ENCODE measurements around the gene C13orf46. TPM values are rescaled to one million over a fixed set of nuclear protein-coding genes. Genes with fewer than 3 reads are reported as not detected.

C13orf46 gene
- total RNA-seq, 2 donors from 2014 or later, result 0.59 to 2.7 TPM

GRCh38 chr13:114007566-114007965 is 33.7 kb upstream of the C13orf46 start:
- Histone ChIP-seq H3K4me3 (no peak overlapping the region), H3K27ac (no peak overlapping the region), H3K9me3 (no peaks in the 10 kb centered on the region), H3K4me1 (no peaks in the 10 kb centered on the region), H3K36me3 (peaks cover 31% of the 10 kb centered on the region), H3K27me3 (no peaks in the 10 kb centered on the region)
- DNase-seq (ENCODE audit: low spot score), result no peak
- TF ChIP-seq CTCF (IDR thresholded peaks at IDR 0.05), result no peak

- peak overlapping the region; percentile 48 to 60 for H3K27ac ChIP-seq
- DNase-seq (ENCODE audit: low spot score), result no peak
Observed at GRCh38 chr13:114005206-114005724, 31.4 kb upstream of the C13orf46 start.

GRCh38 chr13:114004420-114005205 is 30.7 kb upstream of the C13orf46 start:
- DNase-seq (ENCODE audit: low spot score), result peak; percentile 88
- H3K9me3 ChIP-seq, result no peaks in the 10 kb centered on the region

More at GRCh38 chr13:114005206-114005724, 31.4 kb upstream of the C13orf46 start:
- TF ChIP-seq CTCF (IDR thresholded peaks at IDR 0.05), result no peak
- Histone ChIP-seq H3K9me3 (no peaks in the 10 kb centered on the region), H3K36me3 (peaks cover 15% of the 10 kb centered on the region), H3K4me1 (no peaks in the 10 kb centered on the region), H3K4me3 (no peak overlapping the region), H3K27me3 (no peaks in the 10 kb centered on the region)

GRCh38 chr13:114002771-114003321 is 29.0 kb upstream of the C13orf46 start:
- DNase-seq (ENCODE audit: low spot score), result no peak
- TF ChIP-seq CTCF (IDR thresholded peaks at IDR 0.05), result no peak
- Histone ChIP-seq H3K27me3 (no peaks in the 10 kb centered on the region), H3K4me3 (no peak overlapping the region), H3K4me1 (peaks cover 0 to 9% of the 10 kb centered on the region in 2 donors), H3K9me3 (no peaks in the 10 kb centered on the region), H3K27ac (no peak overlapping the region), H3K36me3 (no peaks in the 10 kb centered on the region)

More at GRCh38 chr13:114004420-114005205, 30.7 kb upstream of the C13orf46 start:
- H3K27me3 ChIP-seq, result no peaks in the 10 kb centered on the region
- H3K4me3 ChIP-seq, result no peak overlapping the region
- H3K4me1 ChIP-seq, result no peaks in the 10 kb centered on the region
- H3K27ac ChIP-seq, result peak overlapping the region; percentile 48 to 60
- no peak for TF ChIP-seq CTCF (IDR thresholded peaks at IDR 0.05)
- H3K36me3 ChIP-seq, result peaks cover 8% of the 10 kb centered on the region

- H3K36me3 ChIP-seq, result no peaks in the 10 kb centered on the region
- peaks cover 0 to 14% of the 10 kb centered on the region in 2 donors for H3K4me1 ChIP-seq
- no peaks in the 10 kb centered on the region for H3K9me3 ChIP-seq
- no peak for TF ChIP-seq CTCF (IDR thresholded peaks at IDR 0.05)
- H3K27ac ChIP-seq, result no peak overlapping the region
- no peak overlapping the region for H3K4me3 ChIP-seq
- H3K27me3 ChIP-seq, result no peaks in the 10 kb centered on the region
- no peak for DNase-seq (ENCODE audit: low spot score)
Observed at GRCh38 chr13:114002009-114002544, 28.2 kb upstream of the C13orf46 start.

Measured in right atrium auricular region (tissue), 2 donors.